BE2C (cell line): ENCODE measurements around the gene ANKRD12.

ENCODE experiments used
- DNase-seq: peaks from one replicate; pipeline ENCODE4 v3.0.0-alpha.2; 2020
- H3K27me3 ChIP-seq: fragments of 250-450 bp; sonication (Bioruptor Pico); 2 replicates; pipeline ENCODE4 v1.5.1; 2020; ENCODE audit warnings: mild to moderate bottlenecking
- H3K36me3 ChIP-seq: fragments of 250-450 bp; sonication (Bioruptor Pico); 2 replicates; pipeline ENCODE4 v1.5.1; 2020; ENCODE audit warnings: mild to moderate bottlenecking
- H3K4me1 ChIP-seq: fragments of 250-450 bp; sonication (Bioruptor Pico); 2 replicates; pipeline ENCODE4 v1.5.1; 2020
- H3K4me3 ChIP-seq: 2 replicates; pipeline ENCODE4 v1.5.1; 2011; ENCODE audit warnings: low read depth, low read length
- H3K9me3 ChIP-seq: fragments of 250-450 bp; sonication (Bioruptor Pico); 2 replicates; pipeline ENCODE4 v1.5.1; 2020
- CTCF ChIP-seq: IDR thresholded peaks from 2 replicates; pipeline ENCODE4 v1.5.1; 2012; ENCODE audit warnings: mild to moderate bottlenecking, low read depth, low read length

The ANKRD12 gene

GRCh38 chr18:9184998-9185613 is 48.5 kb downstream of the ANKRD12 start:
- no peaks in the 10 kb centered on the region for H3K36me3 ChIP-seq
- H3K9me3 ChIP-seq = no peaks in the 10 kb centered on the region
- no peaks in the 10 kb centered on the region for H3K27me3 ChIP-seq
- no peak for TF ChIP-seq CTCF
- no peak overlapping the region for H3K4me3 ChIP-seq
- no peak for DNase-seq
- no peaks in the 10 kb centered on the region for H3K4me1 ChIP-seq

- Histone ChIP-seq H3K27me3 (no peaks in the 10 kb centered on the region), H3K4me3 (no peak overlapping the region), H3K4me1 (no peaks in the 10 kb centered on the region), H3K9me3 (no peaks in the 10 kb centered on the region), H3K36me3 (no peaks in the 10 kb centered on the region)
- TF ChIP-seq CTCF = no peak
- DNase-seq = no peak
Measured at GRCh38 chr18:9188359-9189231, 52.0 kb downstream of the ANKRD12 start.

GRCh38 chr18:9189491-9189890 is 52.9 kb downstream of the ANKRD12 start:
- no peak for TF ChIP-seq CTCF

GRCh38 chr18:9191658-9192256 is 55.2 kb downstream of the ANKRD12 start:
- H3K4me3 ChIP-seq = no peak overlapping the region
- H3K36me3 ChIP-seq = no peaks in the 10 kb centered on the region
- no peaks in the 10 kb centered on the region for H3K9me3 ChIP-seq
- DNase-seq = no peak
- H3K4me1 ChIP-seq = no peaks in the 10 kb centered on the region
- no peaks in the 10 kb centered on the region for H3K27me3 ChIP-seq
- no peak for TF ChIP-seq CTCF

More at GRCh38 chr18:9189491-9189890, 52.9 kb downstream of the ANKRD12 start:
- H3K9me3 ChIP-seq = no peaks in the 10 kb centered on the region
- no peak for DNase-seq
- no peaks in the 10 kb centered on the region for H3K4me1 ChIP-seq
- no peaks in the 10 kb centered on the region for H3K27me3 ChIP-seq
- no peaks in the 10 kb centered on the region for H3K36me3 ChIP-seq
- H3K4me3 ChIP-seq = no peak overlapping the region

- no peak overlapping the region for H3K4me3 ChIP-seq
- no peaks in the 10 kb centered on the region for H3K4me1 ChIP-seq
- H3K27me3 ChIP-seq = no peaks in the 10 kb centered on the region
- H3K9me3 ChIP-seq = no peaks in the 10 kb centered on the region
- TF ChIP-seq CTCF = no peak
- no peak for DNase-seq
- H3K36me3 ChIP-seq = no peaks in the 10 kb centered on the region
Measured at GRCh38 chr18:9193031-9193430, 56.5 kb downstream of the ANKRD12 start.

GRCh38 chr18:9196568-9196967 is 60.0 kb downstream of the ANKRD12 start:
- no peak for TF ChIP-seq CTCF

More at GRCh38 chr18:9196568-9196967, 60.0 kb downstream of the ANKRD12 start:
- no peaks in the 10 kb centered on the region for H3K27me3 ChIP-seq
- H3K9me3 ChIP-seq = no peaks in the 10 kb centered on the region
- no peaks in the 10 kb centered on the region for H3K4me1 ChIP-seq
- no peaks in the 10 kb centered on the region for H3K36me3 ChIP-seq
- DNase-seq = no peak
- no peak overlapping the region for H3K4me3 ChIP-seq
